ENCODE results near the gene NSUN5.

GRCh38 chr7:73329861-73330581 is 21.4 kb upstream of the NSUN5 start:
- TF ChIP-seq, protein P1, sequence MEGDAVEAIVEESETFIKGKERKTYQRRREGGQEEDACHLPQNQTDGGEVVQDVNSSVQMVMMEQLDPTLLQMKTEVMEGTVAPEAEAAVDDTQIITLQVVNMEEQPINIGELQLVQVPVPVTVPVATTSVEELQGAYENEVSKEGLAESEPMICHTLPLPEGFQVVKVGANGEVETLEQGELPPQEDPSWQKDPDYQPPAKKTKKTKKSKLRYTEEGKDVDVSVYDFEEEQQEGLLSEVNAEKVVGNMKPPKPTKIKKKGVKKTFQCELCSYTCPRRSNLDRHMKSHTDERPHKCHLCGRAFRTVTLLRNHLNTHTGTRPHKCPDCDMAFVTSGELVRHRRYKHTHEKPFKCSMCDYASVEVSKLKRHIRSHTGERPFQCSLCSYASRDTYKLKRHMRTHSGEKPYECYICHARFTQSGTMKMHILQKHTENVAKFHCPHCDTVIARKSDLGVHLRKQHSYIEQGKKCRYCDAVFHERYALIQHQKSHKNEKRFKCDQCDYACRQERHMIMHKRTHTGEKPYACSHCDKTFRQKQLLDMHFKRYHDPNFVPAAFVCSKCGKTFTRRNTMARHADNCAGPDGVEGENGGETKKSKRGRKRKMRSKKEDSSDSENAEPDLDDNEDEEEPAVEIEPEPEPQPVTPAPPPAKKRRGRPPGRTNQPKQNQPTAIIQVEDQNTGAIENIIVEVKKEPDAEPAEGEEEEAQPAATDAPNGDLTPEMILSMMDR (IDR thresholded peaks at IDR 0.05; ENCODE audit: poor library complexity): no peak
- TF ChIP-seq EZH2 (IDR thresholded peaks at IDR 0.05; ENCODE audit: borderline replicate concordance) (no peak), EZH2phosphoT487 (IDR thresholded peaks at IDR 0.05; ENCODE audit: low read depth, severe bottlenecking, unreplicated experiment) (no peak)
